ENCODE measurements around the gene SLC22A1.

- TF ChIP-seq, protein P1, sequence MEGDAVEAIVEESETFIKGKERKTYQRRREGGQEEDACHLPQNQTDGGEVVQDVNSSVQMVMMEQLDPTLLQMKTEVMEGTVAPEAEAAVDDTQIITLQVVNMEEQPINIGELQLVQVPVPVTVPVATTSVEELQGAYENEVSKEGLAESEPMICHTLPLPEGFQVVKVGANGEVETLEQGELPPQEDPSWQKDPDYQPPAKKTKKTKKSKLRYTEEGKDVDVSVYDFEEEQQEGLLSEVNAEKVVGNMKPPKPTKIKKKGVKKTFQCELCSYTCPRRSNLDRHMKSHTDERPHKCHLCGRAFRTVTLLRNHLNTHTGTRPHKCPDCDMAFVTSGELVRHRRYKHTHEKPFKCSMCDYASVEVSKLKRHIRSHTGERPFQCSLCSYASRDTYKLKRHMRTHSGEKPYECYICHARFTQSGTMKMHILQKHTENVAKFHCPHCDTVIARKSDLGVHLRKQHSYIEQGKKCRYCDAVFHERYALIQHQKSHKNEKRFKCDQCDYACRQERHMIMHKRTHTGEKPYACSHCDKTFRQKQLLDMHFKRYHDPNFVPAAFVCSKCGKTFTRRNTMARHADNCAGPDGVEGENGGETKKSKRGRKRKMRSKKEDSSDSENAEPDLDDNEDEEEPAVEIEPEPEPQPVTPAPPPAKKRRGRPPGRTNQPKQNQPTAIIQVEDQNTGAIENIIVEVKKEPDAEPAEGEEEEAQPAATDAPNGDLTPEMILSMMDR (tag by site-specific recombination; IDR thresholded peaks at IDR 0.05), result no peak
- TF ChIP-seq SCRT2 (tag by site-specific recombination; IDR thresholded peaks at IDR 0.05), result no peak
- TF ChIP-seq, protein P2, sequence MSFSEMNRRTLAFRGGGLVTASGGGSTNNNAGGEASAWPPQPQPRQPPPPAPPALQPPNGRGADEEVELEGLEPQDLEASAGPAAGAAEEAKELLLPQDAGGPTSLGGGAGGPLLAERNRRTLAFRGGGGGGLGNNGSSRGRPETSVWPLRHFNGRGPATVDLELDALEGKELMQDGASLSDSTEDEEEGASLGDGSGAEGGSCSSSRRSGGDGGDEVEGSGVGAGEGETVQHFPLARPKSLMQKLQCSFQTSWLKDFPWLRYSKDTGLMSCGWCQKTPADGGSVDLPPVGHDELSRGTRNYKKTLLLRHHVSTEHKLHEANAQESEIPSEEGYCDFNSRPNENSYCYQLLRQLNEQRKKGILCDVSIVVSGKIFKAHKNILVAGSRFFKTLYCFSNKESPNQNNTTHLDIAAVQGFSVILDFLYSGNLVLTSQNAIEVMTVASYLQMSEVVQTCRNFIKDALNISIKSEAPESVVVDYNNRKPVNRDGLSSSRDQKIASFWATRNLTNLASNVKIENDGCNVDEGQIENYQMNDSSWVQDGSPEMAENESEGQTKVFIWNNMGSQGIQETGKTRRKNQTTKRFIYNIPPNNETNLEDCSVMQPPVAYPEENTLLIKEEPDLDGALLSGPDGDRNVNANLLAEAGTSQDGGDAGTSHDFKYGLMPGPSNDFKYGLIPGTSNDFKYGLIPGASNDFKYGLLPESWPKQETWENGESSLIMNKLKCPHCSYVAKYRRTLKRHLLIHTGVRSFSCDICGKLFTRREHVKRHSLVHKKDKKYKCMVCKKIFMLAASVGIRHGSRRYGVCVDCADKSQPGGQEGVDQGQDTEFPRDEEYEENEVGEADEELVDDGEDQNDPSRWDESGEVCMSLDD (tag by site-specific recombination; IDR thresholded peaks at IDR 0.05), result no peak
- TF ChIP-seq ZNF664 (tag by site-specific recombination; IDR thresholded peaks at IDR 0.05), result no peak
- no peak for TF ChIP-seq ZNF350 (tag by site-specific recombination; IDR thresholded peaks at IDR 0.05)
- TF ChIP-seq ZBTB21 (tag by site-specific recombination; IDR thresholded peaks at IDR 0.05), result no peak
- TF ChIP-seq ZBTB1 (tag by site-specific recombination; IDR thresholded peaks at IDR 0.05), result no peak
- TF ChIP-seq, protein P3, sequence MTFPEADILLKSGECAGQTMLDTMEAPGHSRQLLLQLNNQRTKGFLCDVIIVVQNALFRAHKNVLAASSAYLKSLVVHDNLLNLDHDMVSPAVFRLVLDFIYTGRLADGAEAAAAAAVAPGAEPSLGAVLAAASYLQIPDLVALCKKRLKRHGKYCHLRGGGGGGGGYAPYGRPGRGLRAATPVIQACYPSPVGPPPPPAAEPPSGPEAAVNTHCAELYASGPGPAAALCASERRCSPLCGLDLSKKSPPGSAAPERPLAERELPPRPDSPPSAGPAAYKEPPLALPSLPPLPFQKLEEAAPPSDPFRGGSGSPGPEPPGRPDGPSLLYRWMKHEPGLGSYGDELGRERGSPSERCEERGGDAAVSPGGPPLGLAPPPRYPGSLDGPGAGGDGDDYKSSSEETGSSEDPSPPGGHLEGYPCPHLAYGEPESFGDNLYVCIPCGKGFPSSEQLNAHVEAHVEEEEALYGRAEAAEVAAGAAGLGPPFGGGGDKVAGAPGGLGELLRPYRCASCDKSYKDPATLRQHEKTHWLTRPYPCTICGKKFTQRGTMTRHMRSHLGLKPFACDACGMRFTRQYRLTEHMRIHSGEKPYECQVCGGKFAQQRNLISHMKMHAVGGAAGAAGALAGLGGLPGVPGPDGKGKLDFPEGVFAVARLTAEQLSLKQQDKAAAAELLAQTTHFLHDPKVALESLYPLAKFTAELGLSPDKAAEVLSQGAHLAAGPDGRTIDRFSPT (tag by site-specific recombination; IDR thresholded peaks at IDR 0.05), result no peak
- TF ChIP-seq SETDB1 (IDR thresholded peaks at IDR 0.05; ENCODE audit: insufficient read length, low read length), result no peak
- no peak for TF ChIP-seq KLF16 (tag by site-specific recombination; IDR thresholded peaks at IDR 0.05)
Observed at GRCh38 chr6:160102956-160103824, 18.4 kb upstream of the SLC22A1 start.
